Heart left ventricle (tissue), 13 donors: ENCODE results near the gene NTM.

Experiments
- POLR2A ChIP-seq, 2 donors: fragments of 450-650 bp; IDR thresholded peaks; one replicate each; pipeline ENCODE4 v1.6.1; 2017; ENCODE audit warnings: antibody characterized with exemption in 2 of 2, mild to moderate bottlenecking in 2 of 2, moderate library complexity in 2 of 2
- TF ChIP-seq, protein P1 (sequence below), 12 donors: fragments of 200-600 bp; sonication (generic) in 4 of 12; IDR thresholded peaks; one replicate each; pipeline versions ENCODE4 v1.5.0 to v1.8.0; 2018 to 2022; ENCODE audit warnings: antibody characterized with exemption in 12 of 12, mild to moderate bottlenecking in 5 of 12
- donor health status: ischemic (EF 13 %, LVEDD 7.1; RV severe dilation, severe dysfunction).
- donor health status: DM: no; HTN: yes; CAD: no.
- donor health status: DM: no; HTN: no; CAD: no.
- donor health status: ischemic (EF 25% LVEDD 6.9; RV normal size, moderate dysfunction).
- donor health status: ischemic (EF 25% LVEDD 5.7; RV mildly dilated, moderate dysfunction).
- donor health status: ischemic (EF 35%, LVEDD 5.7; RV mildly dilated, moderate dysfunction).
- donor health status: nonischemic (EF 11% LVEDD 7.7; RV severe dilation, severe dysfunction).
- donor health status: DM: yes; HTN: yes; CAD: no.
- donor health status: PGD.
- donor health status: ischemic (EF 29% LVEDD 5.4; RV normal size, mild dysfunction).
- donor health status: nonischemic (EF 23%, LVEDD 6.1; RV moderate dilation, normal function).

DNA sequence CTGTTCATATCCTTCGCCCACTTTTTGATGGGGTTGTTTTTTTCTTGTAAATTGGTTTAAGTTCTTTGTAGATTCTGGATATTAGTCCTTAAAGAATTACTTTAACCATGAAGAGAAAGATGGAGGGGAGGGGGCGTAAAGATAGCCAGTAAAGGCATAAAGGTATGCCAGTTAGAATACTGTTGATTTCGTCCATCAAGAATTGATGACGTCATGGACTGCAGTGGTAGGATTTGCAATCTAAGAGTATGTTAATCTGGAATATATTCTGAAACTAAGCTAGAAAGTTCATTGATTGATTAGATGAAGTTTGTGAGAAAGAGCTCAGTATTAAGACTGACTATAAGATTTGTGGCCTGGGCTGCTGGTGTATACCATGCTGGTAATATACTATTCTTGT is 856.1 kb downstream of the NTM start:
- TF ChIP-seq POLR2A (IDR thresholded peaks at IDR 0.05), result no peak
- TF ChIP-seq, protein P1, sequence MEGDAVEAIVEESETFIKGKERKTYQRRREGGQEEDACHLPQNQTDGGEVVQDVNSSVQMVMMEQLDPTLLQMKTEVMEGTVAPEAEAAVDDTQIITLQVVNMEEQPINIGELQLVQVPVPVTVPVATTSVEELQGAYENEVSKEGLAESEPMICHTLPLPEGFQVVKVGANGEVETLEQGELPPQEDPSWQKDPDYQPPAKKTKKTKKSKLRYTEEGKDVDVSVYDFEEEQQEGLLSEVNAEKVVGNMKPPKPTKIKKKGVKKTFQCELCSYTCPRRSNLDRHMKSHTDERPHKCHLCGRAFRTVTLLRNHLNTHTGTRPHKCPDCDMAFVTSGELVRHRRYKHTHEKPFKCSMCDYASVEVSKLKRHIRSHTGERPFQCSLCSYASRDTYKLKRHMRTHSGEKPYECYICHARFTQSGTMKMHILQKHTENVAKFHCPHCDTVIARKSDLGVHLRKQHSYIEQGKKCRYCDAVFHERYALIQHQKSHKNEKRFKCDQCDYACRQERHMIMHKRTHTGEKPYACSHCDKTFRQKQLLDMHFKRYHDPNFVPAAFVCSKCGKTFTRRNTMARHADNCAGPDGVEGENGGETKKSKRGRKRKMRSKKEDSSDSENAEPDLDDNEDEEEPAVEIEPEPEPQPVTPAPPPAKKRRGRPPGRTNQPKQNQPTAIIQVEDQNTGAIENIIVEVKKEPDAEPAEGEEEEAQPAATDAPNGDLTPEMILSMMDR (IDR thresholded peaks at IDR 0.05), result no peak
